HG02981 (cell line): ENCODE results near the gene VIPR1.
"Not testable (repeated sequence)": the region's sequence is repeated elsewhere in the genome, so short reads cannot be mapped to it uniquely, and the experiment has no call there.

ENCODE experiments used
- ATAC-seq: cut with Tn5 transposase; IDR thresholded peaks from one replicate; pipeline ENCODE4 v1.9.1; 2021; ENCODE audit warnings: mild to moderate bottlenecking, moderate library complexity; ENCODE audit not compliant: unreplicated experiment

VIPR1 gene

GRCh38 chr3:42531470-42531869 is 29.0 kb downstream of the VIPR1 start:
- no peak for ATAC-seq

GRCh38 chr3:42532229-42532628 is 29.8 kb downstream of the VIPR1 start:
- ATAC-seq, result no peak

GRCh38 chr3:42533161-42533897 is 30.9 kb downstream of the VIPR1 start:
- ATAC-seq, result no peak

GRCh38 chr3:42535981-42536784 is 33.7 kb downstream of the VIPR1 start:
- ATAC-seq, result no peak

- ATAC-seq, result no peak
Measured at GRCh38 chr3:42537350-42537749, 34.9 kb downstream of the VIPR1 start.

- peak; percentile 62 for ATAC-seq
Measured at GRCh38 chr3:42539871-42540714, 37.6 kb downstream of the VIPR1 start.

GRCh38 chr3:42541079-42541478 is 38.6 kb downstream of the VIPR1 start:
- ATAC-seq, result no peak

- ATAC-seq, result no peak
Measured at GRCh38 chr3:42544492-42545283, 42.2 kb downstream of the VIPR1 start.

GRCh38 chr3:42545284-42545900 is 42.9 kb downstream of the VIPR1 start:
- no peak for ATAC-seq

- no peak for ATAC-seq
Measured at GRCh38 chr3:42546691-42547213, 44.3 kb downstream of the VIPR1 start.

- no peak for ATAC-seq
Measured at GRCh38 chr3:42547401-42547945, 45.0 kb downstream of the VIPR1 start.

GRCh38 chr3:42549131-42549530 is 46.7 kb downstream of the VIPR1 start:
- no peak for ATAC-seq

- no peak for ATAC-seq
Measured at GRCh38 chr3:42550250-42550649, 47.8 kb downstream of the VIPR1 start.

GRCh38 chr3:42552830-42553229 is 50.4 kb downstream of the VIPR1 start:
- ATAC-seq, result no peak

- peak; percentile 80 for ATAC-seq
Measured at GRCh38 chr3:42556089-42556632, 53.7 kb downstream of the VIPR1 start.

GRCh38 chr3:42556817-42557216 is 54.4 kb downstream of the VIPR1 start:
- not testable (repeated sequence) for ATAC-seq

GRCh38 chr3:42557854-42558253 is 55.4 kb downstream of the VIPR1 start:
- ATAC-seq, result no peak

- ATAC-seq, result no peak
Measured at GRCh38 chr3:42562047-42562907, 59.8 kb downstream of the VIPR1 start.
